T47D (cell line): ENCODE measurements around the gene PDE10A.

Source experiments
- DNase-seq, 2 experiments: peaks; one replicate each; pipeline versions ENCODE4 v3.0.0 to v3.0.0-alpha.2; 2011 to 2012; ENCODE audit warnings: low read depth in 1 of 2, low spot score in 1 of 2
- JUND ChIP-seq: IDR thresholded peaks from 2 replicates; pipeline ENCODE4 v1.6.1; 2012; ENCODE audit warnings: low read depth
- in situ Hi-C: cut with HindIII; loops from 2 replicates; pipeline ENCODE4 v1.10.0; 2016; ENCODE audit warnings: low sequenced_read_pairs, low pct_unique_long_range_greater_than_20kb

PDE10A gene

GRCh38 chr6:165644586-165645266, 18.3 kb downstream of the PDE10A start:
- no peak for DNase-seq
- TF ChIP-seq JUND = no peak
- in situ Hi-C loops = no loop called here

- TF ChIP-seq JUND = no peak
- in situ Hi-C loops = no loop called here
These were observed 20.0 kb downstream of the PDE10A start for GRCh38 chr6:165643015-165643414.

GRCh38 chr6:165641672-165642156, 21.3 kb downstream of the PDE10A start:
- no peak for TF ChIP-seq JUND
- in situ Hi-C loops = no loop called here
- DNase-seq = no peak

More at GRCh38 chr6:165643015-165643414, 20.0 kb downstream of the PDE10A start:
- DNase-seq = no peak

GRCh38 chr6:165640806-165641205, 22.2 kb downstream of the PDE10A start:
- TF ChIP-seq JUND = no peak
- in situ Hi-C loops = no loop called here
- no peak for DNase-seq

- in situ Hi-C loops = no loop called here
- no peak for TF ChIP-seq JUND
- no peak for DNase-seq
These were observed 24.5 kb downstream of the PDE10A start for GRCh38 chr6:165638530-165638929.

- no peak for TF ChIP-seq JUND
- in situ Hi-C loops = no loop called here
- no peak for DNase-seq
These were observed 25.5 kb downstream of the PDE10A start for GRCh38 chr6:165637586-165637985.

- in situ Hi-C loops = no loop called here
- no peak for TF ChIP-seq JUND
These were observed 26.5 kb downstream of the PDE10A start for GRCh38 chr6:165636402-165637048.

GRCh38 chr6:165635965-165636364, 27.1 kb downstream of the PDE10A start:
- TF ChIP-seq JUND = no peak
- DNase-seq = no peak
- in situ Hi-C loops = no loop called here

More at GRCh38 chr6:165636402-165637048, 26.5 kb downstream of the PDE10A start:
- DNase-seq = no peak

- no peak for DNase-seq
- TF ChIP-seq JUND = no peak
- in situ Hi-C loops = no loop called here
These were observed 28.8 kb downstream of the PDE10A start for GRCh38 chr6:165634101-165634880.

GRCh38 chr6:165632194-165632593, 30.8 kb downstream of the PDE10A start:
- no peak for TF ChIP-seq JUND
- in situ Hi-C loops = no loop called here

GRCh38 chr6:165630544-165630953, 32.5 kb downstream of the PDE10A start:
- TF ChIP-seq JUND = no peak
- in situ Hi-C loops = no loop called here
- DNase-seq = no peak

More at GRCh38 chr6:165632194-165632593, 30.8 kb downstream of the PDE10A start:
- DNase-seq = no peak

- no peak for DNase-seq
- no peak for TF ChIP-seq JUND
- in situ Hi-C loops = no loop called here
These were observed 34.1 kb downstream of the PDE10A start for GRCh38 chr6:165628955-165629354.

- in situ Hi-C loops = no loop called here
- TF ChIP-seq JUND = no peak
- DNase-seq = no peak
These were observed 35.7 kb downstream of the PDE10A start for GRCh38 chr6:165627366-165627765.
